Stimulated activated naive CD4-positive, alpha-beta T cell (primary cell): ENCODE data around the gene MKRN1.
"Not testable (repeated sequence)": the region's sequence is repeated elsewhere in the genome, so short reads cannot be mapped to it uniquely, and the experiment has no call there.

ENCODE experiments used
- DNase-seq, 6 experiments: peaks; one replicate each; lab custom pipeline; 2025; lab: John Stamatoyannopoulos, UW

Gene MKRN1

GRCh38 chr7:140485500-140486265 is 6.4 kb upstream of the MKRN1 start:
- no peak for DNase-seq

GRCh38 chr7:140484951-140485499 is 5.7 kb upstream of the MKRN1 start:
- DNase-seq, result no peak

GRCh38 chr7:140484479-140484878 is 5.2 kb upstream of the MKRN1 start:
- no peak for DNase-seq

GRCh38 chr7:140479739-140480084 is 407 bp upstream of the MKRN1 start:
- DNase-seq, result no peak

- DNase-seq, result peak; percentile 17 to 74 (median 60)
These were observed 851 bp downstream of the MKRN1 start for GRCh38 chr7:140478246-140479061.

- DNase-seq, result no peak
These were observed 2.5 kb downstream of the MKRN1 start for GRCh38 chr7:140476698-140477261.

GRCh38 chr7:140475747-140476333 is 3.5 kb downstream of the MKRN1 start:
- peak in 5 of 6 experiments; percentile 15 to 67 (median 40) for DNase-seq

- DNase-seq, result no peak
These were observed 16.2 kb downstream of the MKRN1 start for GRCh38 chr7:140463111-140463510.

- DNase-seq, result no peak
These were observed 20.4 kb downstream of the MKRN1 start for GRCh38 chr7:140458916-140459315.

GRCh38 chr7:140458201-140458600 is 21.1 kb downstream of the MKRN1 start:
- DNase-seq, result no peak

GRCh38 chr7:140456551-140457051 is 22.7 kb downstream of the MKRN1 start:
- no peak for DNase-seq

- no peak for DNase-seq
These were observed 23.6 kb downstream of the MKRN1 start for GRCh38 chr7:140455743-140456142.

- DNase-seq, result no peak
These were observed 24.7 kb downstream of the MKRN1 start for GRCh38 chr7:140454657-140455015.

- not testable (repeated sequence) for DNase-seq
These were observed 25.3 kb downstream of the MKRN1 start for GRCh38 chr7:140453785-140454656.

GRCh38 chr7:140453273-140453672 is 26.0 kb downstream of the MKRN1 start:
- DNase-seq, result no peak

- no peak for DNase-seq
These were observed 27.6 kb downstream of the MKRN1 start for GRCh38 chr7:140451716-140452115.

- DNase-seq, result no peak
These were observed 30.4 kb downstream of the MKRN1 start for GRCh38 chr7:140448781-140449480.

- DNase-seq, result no peak
These were observed 31.5 kb downstream of the MKRN1 start for GRCh38 chr7:140447841-140448240.

GRCh38 chr7:140446467-140446866 is 32.8 kb downstream of the MKRN1 start:
- no peak for DNase-seq

GRCh38 chr7:140441519-140441918 is 37.8 kb downstream of the MKRN1 start:
- no peak for DNase-seq

- no peak for DNase-seq
These were observed 38.7 kb downstream of the MKRN1 start for GRCh38 chr7:140440593-140440992.
